NCI-H345 treated with DMSO at 0.1 percent for 48 hours (cell line): Measurements from ENCODE around the gene HLA-B.
A peak's percentile ranks its signal among the peaks of the same experiment; 100 is the strongest.
"Not testable (repeated sequence)": the region's sequence is repeated elsewhere in the genome, so short reads cannot be mapped to it uniquely, and the experiment has no call there.

Experiments used
- DNase-seq: peaks from one replicate; lab custom pipeline; 2025; ENCODE audit not compliant: unreplicated experiment; lab: John Stamatoyannopoulos, UW

HLA-B gene

DNA sequence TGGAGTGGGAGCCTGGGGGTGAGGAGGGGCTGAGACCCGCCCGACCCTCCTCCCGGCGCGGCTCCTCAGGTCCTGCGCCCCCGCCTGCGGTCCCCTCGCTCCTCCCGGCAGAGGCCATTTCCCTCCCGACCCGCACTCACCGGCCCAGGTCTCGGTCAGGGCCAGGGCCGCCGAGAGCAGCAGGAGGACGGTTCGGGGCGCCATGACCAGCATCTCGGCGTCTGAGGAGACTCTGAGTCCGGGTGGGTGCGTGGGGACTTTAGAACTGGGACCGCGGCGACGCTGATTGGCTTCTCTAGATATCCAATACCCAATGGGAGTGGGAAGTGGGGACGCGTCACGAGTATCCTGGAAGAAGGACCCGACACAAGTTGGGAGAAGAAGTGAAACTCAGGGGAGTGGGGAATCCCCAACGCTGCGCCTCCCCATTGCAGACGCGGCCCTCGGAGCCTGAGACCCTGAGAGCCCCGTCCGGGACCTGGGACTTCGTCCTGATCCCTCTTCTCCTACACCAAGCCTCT is at the start of gene HLA-B:
TSS of gene HLA-B (minus strand) at position 234 of the 521 bp plus-strand sequence. CDS start at position 213, 21 bp downstream.
- DNase-seq = no peak

DNA sequence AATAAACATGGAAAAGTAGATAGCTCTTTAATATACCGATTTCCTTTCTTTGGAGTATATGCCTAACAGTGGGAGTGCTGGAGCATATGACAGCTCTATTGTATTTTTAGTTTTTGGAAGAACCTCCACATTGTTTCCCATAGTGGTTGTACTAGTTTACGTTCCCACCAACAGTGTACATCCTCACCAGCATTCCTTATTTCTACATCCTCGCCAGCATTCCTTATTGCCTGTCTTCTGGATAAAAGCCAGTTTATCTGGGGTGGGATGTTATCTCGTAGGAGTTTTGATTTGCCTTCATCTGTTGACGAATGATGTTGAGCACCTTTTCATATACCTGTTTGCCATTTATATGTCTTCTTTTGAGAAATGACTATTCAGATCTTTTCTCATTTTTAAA is 49.0 kb upstream of the HLA-B start:
- DNase-seq = no peak

DNA sequence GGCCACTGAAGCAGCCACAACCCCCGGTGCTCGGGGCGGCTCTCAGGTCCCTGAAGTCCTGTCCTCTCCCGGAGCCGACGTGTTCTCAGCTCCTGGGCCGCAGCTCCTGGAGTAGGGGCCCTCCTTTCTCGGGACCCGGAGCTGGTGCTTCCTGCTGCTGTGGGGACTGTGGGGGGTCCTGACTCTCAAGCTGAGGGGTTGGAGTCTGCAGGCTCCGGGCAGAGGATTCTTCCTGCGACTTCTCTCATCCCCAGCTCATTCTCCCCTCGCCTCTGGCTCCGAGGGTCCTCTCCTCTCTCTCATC is 47.0 kb upstream of the HLA-B start:
- not testable (repeated sequence) for DNase-seq

DNA sequence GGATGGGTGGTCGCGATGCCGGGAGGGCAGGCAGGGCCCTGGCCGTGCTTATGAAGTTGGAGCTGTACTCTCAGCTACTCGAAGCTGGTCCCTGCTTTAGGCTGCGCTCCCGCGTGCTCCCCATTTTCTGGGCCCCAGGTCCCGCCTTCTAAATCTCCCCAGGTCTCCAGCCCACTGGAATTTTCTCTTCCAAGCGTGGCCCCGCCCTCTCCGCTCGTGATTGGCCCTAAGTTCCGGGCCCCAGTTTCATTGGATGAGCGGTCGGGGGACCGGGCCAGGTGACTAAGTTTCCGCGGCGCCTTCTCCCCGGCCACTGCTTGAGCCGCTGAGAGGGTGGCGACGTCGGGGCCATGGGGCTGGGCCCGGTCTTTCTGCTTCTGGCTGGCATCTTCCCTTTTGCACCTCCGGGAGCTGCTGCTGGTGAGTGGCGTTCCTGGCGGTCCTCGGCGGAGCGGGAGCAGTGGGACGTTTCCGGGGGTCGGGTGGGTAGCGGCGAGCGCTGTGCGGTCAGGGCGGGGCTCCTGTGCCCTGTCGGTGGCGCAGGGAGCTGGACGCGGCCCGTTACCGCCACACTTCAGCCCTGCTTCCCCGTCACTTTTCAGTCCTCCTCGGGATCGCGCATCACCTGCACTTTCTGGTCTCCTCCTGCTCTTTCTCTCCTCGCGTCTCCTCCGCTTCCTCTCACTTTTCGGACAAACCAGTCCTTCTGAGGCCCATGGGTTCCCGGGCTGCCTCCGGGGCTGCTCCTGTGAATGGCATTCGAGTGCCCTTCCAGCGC is 46.5 kb upstream of the HLA-B start, which contains the start of gene MICA:
TSS of gene MICA (plus strand) at position 313 of the 778 bp plus-strand sequence. CDS start at position 351, 38 bp downstream.
- DNase-seq = no peak

DNA sequence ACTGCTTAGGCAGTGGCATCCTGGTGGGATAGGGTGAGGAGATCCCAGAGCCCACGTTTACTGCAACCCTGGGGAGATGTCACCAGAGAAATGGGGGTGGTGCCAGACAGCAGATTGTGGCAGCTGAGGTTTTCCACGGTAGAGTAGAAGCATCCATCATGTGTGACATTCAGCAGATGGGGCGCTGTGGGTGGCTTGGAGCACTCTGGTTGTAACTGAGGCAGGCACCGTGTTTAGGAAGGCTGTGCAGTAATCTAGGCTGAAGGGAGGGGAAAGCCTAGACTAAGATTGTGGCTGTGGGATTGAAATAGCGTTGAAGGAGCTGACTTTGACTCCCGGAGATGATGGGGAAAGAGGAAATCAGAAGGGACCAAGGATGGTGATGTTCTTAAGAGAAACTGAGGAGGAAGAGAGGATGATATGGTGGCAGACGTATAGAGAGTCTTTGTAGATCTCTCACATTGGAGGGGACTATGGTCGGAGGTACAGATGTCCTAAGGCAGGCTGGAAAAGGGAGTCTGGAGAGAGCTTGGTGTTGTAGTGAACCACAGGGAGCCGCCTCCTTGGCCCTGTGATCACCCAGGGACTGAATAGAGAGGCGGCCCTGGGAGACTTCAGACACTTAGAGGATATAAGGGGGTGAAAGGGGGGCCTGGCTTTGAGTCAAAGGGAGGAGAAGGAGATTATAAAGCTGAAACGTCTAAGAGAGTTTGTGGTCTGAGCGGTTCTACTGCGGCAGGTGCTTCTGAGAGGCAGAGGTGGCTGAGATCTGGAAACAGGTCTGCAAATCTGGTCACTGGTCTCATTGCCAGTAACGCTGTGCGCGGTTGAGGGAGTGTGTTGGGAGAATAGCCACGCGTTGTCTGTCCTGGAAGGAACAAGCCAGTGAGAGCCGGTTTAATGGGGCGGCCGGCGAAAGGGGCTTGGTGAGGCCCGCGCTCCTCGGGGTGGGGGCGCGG is 45.6 kb upstream of the HLA-B start:
- no peak for DNase-seq

DNA sequence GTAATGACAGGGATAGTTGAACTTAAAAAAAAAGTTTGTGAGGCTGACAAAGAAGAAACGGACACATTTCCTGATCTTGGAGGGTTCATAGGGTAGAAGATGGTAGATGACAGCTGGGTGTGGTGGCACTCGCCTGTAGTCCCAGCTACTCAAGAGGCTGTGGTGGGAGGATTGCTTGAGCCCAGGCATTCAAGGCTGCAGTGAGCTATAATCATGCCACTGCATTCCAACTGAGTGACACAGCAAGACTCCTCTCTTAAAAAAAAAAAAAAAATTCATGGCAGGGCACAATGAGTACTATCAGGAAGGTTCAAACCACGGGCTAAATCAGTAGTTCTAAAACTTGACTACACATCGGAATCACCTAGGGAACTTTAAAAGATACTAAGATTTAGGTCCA is 44.4 kb upstream of the HLA-B start:
- no peak for DNase-seq

DNA sequence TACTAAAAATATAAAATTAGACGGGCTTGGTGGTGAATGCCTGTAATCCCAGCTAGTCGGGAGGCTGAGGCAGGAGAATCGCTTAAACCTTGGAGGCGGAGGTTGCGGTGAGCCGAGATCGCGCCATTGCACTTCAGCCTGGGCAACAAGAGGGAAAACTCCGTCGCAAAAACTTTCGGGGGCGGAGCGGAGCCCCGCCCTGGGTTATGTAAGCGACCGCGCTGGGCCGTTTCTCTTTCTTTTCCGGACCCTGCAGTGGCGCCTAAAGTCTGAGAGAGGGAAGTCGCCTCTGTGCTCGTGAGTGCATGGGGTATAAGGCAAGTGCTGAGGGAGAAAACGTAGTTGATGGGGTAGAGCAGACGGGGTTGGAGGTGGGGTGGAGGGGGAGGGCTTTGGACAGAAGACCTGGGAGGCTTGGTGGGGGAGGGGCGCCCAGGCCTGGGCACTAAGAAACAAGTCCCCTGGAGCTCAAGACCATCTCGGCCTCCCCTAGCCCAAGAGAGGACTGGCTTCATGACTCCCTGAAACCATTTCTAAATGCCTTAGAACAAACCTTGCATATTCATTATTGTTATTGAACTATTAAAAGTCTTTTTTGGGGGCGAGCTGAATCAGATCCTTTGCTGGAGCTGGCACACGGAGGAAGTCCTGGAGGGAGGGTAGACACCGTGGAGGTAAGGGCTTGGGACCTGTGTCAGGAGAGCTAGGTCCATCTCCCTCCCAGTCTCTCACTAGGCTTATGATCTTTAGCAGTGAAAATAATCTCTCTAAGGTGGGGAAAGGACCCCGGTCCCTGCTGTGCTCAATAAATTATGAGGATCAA is 43.7 kb upstream of the HLA-B start:
- DNase-seq = no peak

DNA sequence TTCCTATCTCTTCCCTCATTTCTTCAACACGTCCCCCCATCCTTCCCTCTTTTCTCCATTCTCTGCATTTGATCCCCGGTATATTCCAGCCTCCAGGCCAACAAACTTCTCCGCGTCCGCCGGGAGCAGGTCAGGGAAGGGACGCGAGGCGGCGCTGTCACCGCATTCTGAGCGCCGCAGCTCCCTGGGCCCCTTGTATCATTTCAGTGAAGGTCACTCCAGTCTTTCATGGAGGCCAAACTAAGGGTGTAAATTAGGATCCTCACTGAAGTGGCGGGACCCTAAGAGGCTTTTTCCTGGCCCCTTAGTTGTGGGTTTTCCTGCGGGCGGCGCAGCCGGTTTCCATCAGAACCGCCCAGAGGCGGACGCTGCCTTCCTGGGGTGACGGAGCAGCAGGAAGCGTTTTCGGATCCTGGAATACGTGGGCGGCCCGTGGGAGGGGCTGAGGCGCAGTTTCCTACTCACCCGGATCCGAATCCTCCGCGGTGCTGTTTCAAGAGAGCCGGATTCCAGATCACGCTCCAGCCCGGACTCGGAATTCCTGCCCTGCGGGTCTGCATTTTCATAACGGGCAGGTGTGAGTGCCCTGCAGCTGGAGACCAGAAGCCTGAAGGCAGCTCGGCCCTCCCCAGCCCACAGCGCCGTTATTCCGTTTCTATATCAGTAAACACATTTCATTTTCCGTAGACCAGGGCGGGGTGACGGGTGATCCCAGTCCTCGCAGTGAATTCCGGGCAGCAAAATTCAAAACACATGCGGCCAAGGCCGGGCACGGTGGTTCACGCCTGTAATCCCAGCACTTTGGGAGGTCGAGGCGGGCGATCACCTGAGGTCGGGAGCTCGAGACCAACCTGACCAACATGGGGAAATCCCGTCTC is 42.8 kb upstream of the HLA-B start:
- no peak for DNase-seq

DNA sequence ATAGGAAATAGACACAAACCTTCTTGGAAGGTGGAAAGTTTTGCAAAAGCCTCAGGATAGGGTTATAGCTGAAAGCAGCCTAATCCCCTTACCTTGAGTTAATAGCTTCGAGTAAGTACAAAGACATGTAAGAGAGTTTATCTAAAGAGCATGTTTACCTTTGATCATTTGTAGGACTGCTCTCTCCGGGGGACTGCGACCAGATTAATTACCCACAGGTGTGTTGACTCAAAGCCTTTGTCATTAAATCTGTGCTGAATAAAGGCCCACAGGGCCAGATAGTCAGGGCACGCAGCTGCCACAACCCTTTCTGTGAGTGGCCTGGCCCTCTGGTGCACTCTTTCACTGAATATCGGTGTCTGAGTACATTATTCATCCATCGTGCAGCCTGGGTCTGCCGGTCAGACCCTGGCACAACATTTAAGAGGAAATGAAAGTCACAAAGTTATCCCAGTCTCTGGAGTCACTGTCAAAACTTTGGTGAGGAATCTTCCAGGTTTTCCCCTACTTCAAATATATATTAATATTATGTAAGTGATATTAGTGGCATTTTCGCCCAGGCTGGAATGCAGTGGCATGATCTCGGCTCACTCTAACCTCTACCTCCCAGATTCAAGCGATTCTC is 41.0 kb upstream of the HLA-B start:
- no peak for DNase-seq

DNA sequence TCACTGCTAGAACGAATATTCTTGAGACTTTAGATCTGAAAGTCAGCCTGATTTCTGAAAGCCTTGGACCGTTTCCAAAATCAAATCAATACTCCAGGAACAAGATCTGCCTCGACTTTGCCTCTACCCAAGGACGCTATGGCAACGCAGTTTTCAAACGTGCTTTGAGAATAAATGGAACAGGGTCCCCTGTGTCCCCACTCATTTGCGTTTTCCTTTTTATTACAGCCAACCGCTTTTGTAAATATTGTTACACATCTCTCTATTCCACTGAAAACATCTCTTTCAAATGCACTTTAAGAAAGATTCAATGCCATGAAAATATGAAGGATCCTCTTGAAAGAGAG is 40.1 kb upstream of the HLA-B start:
- not testable (repeated sequence) for DNase-seq

DNA sequence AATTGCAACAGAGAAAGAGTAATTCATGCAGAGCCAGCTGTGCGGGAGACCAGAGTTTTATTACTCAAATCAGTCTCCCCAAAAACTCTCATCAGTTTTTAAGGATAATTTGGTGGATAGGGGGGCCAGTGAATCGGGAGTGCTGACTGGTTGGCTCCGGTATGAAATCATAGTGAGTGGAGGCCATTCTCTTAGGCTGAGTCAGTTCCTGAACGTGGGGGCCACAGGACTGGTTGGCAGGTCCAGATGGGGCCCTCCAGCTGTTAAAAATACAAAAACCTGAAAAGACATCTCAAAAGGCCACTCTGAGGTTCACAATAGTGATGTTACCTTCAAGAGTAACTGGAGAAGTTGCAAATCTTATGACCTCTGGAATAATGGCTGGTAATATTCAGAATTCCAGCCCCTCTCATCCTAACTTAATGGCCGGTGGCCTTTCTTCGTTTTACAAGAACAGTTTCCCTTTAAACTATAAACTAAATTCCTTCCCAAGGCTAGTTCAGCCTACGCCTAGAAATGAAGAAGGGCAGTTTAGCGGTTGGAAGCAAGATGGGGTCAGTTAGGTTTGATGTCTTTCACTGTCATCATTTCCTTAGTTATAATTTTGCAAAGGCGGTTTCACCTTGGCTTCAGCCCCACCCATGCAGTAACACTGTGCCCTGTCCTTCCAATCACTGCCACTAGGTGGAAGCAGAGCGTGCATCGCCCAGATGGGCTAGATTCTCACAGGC is 39.6 kb upstream of the HLA-B start:
- peak; percentile 28 for DNase-seq

DNA sequence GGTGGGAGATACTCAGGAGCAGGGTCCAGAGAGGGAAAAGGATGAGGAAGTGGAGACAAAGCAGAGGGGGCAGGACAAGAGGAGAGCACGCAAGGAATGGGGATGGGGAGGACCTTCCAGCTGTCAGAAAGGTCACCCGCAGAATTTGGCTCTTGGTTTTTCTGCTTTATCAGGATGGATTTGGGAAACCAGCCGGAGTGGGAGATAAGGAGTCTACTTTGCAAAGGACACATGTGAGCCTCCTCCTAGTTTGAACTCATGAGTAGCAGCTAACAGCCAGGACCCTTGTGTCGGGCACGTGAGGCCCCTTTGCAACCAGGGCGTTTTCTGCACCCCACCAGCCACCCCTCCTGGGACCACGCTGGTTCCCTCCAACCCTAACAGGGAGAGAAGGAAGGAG is 38.9 kb upstream of the HLA-B start:
- no peak for DNase-seq

DNA sequence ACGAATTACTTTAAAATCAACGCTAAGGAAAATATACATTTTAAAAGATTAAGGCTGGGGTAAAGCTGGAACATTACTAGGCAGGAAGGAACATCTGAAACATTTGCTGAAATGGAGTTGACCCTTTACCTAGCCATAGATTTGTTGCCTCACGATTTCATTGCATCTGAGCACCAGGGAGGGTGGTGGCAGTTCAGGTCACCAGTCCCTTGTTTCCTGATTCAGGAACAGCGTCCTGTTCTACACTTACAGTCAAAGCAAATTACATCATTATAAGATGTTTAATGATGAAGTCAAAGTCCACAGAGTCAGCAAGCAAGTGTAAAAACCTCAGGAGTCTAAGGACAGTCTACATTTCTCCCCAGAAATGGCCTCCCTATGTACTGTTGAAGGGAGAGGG is 37.4 kb upstream of the HLA-B start:
- DNase-seq = no peak

DNA sequence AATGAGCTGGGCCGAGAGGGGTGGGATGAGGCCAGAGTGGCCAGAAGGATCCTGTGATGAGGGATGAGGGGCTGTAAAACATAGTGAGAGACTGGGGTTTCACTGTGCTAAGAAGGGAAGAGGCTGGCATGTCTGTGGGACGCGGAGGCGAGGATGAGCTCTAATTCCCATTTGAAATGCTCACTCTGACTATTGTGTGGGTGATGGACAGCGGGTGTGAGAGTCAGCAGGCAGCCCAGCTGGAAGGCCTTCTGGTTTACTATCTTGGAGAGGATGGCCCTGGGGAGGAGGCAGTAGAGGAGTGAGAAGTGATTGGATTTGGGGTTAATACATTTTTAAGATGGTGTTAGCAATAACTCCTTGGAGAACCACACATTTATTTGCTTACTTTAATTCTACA is 37.0 kb upstream of the HLA-B start:
- DNase-seq = no peak

DNA sequence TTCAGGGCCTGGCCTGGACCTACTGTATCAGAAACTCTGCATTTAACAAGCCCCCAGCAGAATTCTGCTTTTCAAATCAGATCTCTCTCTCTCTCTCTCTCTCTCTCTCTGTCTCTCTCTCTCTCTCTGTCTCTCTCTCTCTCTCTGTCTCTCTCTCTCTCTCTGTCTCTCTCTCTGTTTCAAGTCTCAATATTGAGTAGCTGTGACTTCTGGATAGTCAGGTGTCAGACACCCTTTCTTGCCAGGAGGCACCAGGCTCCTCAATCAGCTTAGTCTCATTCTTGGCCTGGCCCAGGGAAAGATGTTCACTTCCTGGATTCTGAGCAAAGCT is 32.8 kb upstream of the HLA-B start:
- not testable (repeated sequence) for DNase-seq

DNA sequence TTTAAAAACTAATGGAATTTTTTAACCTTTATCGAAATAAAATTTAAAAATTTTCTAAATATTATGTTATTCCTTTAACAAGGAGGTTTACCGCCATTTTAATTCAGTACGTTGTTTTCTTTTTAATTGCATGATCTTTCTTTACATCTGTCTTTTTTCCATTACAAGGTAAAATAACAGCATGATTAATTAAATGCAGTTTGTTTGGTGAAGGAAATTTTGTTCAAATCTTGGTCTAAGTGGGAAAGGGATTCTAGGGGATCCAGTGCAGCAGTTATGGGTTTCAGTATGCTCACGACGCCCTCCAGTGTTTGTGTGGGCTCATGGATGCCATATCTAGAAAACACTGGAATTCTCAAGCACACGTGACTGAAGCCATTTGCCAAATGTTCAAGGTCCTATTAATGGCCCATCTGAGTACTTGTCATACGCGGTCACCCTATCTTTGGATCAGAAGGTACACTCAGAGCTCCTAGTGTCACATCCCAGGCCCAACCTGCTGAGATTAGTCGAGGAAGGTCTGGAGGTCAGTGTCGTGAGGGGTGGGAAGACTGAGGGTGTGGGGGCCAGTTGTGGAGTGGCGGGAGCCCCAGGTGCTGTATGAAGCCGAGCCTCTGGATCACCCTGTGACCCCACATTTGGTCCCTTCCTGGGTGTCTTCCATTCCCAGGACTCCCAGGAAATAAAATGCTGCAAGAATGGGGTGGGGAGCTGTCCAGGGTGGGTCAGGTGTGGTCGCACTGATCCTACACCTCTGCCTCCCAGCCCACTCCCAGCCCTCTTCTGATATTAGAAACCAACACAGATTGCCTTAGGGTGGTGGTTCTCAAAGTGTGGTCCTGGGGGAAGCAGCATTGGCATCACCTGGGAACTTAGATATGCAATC is 32.2 kb upstream of the HLA-B start:
- not testable (repeated sequence) for DNase-seq

DNA sequence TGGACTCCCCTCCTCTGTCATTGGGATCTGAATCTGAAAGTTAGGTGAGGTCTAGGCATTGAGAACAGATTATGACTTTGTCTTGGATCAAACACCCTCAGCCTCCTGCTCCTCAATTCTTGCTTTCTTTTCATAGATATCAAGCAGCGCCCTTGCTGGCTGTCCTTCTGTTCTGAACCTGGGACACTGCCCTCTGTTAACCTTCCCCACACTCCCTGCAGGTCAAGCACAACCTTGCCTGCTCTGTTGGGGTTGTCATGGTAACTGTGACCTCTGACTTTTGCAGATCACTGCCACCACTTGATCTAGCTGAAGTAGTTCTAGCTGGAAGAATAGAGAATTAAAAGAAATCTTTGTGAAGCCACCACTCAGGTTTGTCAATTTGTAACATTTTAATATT is 30.0 kb upstream of the HLA-B start:
- no peak for DNase-seq

DNA sequence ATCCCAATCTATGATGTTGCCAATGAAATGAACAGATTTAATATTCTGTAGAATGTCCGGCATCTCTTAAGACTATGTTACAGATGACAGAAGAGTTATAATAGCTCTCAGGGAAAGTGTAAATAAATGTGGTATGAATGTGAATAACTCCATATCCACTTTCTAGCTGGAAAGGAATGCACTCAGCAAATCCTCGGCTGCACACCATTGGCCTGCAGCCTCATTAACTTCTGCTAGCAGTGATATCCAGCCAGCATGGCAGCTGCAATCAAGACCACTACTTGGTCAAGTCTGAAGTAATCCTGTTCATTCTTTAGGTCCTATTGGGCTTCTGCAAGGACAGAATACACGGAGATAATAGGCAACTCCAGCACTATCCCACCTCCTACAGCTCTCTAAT is 29.1 kb upstream of the HLA-B start:
- no peak for DNase-seq
